HG03175 (cell line): ENCODE measurements around the gene CAPZB.

Experiments
- ATAC-seq: cut with Tn5 transposase; IDR thresholded peaks from one replicate; pipeline ENCODE4 v1.9.1; 2021; ENCODE audit warnings: mild to moderate bottlenecking, moderate library complexity; ENCODE audit not compliant: unreplicated experiment

CAPZB gene

DNA sequence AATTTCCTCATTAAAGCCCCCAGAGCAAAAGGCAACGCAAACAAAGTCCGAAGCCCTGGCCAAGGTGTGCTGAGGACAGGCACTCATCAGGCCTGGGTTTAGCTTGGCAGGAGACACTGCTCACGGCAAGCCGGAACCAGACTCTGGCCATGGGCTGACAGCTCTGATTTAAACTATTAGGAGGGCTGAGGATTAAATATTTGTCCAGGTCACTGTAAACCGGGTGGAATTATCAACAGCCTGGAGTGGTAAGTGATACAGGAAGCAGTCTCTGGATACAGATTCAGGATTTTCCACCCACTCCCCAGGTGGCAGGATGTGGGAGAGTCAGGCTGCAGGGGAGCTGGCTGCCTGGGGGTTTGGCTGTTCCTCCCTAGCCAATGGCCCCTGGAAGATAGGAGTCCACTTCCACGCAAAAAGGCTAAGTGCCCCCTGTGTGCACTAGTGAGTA, 130.8 kb downstream of the CAPZB start:
- no peak for ATAC-seq

- no peak for ATAC-seq
These were observed 131.7 kb downstream of the CAPZB start for GRCh38 chr1:19353596-19353995.

GRCh38 chr1:19352839-19353238, 132.5 kb downstream of the CAPZB start:
- ATAC-seq: no peak

DNA sequence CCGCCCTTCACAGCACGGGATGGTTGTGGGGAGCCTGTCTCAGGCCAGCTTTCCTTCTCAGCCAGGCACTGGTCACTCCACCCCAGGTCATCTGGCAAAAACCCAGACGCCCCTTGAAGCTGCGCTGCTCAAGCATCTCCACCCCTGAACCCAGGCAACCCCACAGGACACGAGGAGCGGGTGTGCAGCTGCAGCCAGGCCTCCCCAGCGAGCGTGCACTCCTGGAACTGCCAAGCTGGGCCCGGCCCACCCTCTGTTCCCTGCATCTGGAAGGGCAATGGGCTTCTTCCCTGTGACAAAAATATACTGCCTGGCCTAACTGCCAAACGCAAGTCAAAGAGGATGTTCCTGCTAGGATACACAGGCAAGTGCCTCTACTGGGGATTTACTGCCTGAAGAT, 133.5 kb downstream of the CAPZB start:
- ATAC-seq: no peak

GRCh38 chr1:19350566-19350965, 134.8 kb downstream of the CAPZB start:
- no peak for ATAC-seq

GRCh38 chr1:19349999-19350398, 135.3 kb downstream of the CAPZB start:
- no peak for ATAC-seq

GRCh38 chr1:19348441-19349198, 136.7 kb downstream of the CAPZB start:
- no peak for ATAC-seq

- no peak for ATAC-seq
These were observed 137.7 kb downstream of the CAPZB start for GRCh38 chr1:19347533-19348172.

DNA sequence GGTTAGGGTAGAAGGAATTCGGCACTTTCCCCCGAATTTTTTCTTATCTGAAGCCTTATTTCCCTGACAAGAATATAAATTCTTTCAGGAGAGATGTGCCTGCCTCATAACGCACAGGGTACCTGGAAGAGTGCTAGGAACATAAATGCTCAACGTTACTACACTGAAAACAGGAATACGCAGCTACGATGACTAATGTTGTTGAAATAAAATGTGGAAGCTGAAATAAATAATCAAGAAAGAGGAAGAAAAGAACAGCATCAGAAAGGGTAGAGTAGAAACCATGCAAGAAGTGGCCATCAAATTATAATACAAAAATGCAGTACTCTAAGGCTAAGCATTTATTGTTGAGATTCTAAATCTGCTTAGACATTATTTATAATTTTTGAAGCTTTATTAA, 139.3 kb downstream of the CAPZB start:
- no peak for ATAC-seq

DNA sequence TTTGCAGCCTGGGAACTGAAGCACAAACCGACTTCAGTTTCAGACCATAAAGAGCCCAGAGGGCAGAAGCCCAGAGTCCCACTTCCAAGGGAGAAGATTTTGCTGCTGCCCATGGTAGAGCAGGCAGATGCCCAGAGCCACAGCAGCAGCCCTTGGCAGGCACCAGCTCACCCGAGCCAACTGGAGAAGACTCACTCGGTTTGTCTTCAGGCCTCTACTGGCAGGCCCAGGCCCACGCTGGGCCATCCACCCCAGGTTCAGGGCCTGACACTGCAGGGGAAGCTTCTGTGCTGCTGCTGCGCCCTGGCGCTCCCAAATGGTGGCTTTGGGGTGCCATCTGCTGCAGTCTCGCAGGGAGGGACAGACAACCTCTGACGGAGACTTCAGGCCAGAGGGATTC, 139.9 kb downstream of the CAPZB start:
- ATAC-seq: no peak

DNA sequence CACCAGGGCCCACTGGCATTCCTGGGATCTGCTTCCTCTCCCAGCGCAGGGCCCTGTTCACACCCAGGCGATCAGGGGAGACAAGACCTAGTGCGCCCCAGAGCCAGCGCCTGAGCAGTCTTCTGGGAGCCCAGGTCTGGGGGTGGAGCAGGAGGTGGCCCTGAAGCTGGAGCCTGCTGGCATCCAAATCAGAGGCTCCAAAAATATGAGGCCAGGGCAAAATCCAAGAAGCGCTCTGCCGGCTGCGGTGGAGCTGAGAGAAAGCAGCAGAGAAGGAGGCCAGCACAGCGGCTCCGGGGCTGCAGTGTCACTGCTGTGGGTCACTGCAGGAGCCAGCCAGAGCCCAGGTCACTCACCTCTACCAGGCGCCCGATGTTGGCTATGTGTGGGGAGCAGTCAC, 140.5 kb downstream of the CAPZB start:
- no peak for ATAC-seq

DNA sequence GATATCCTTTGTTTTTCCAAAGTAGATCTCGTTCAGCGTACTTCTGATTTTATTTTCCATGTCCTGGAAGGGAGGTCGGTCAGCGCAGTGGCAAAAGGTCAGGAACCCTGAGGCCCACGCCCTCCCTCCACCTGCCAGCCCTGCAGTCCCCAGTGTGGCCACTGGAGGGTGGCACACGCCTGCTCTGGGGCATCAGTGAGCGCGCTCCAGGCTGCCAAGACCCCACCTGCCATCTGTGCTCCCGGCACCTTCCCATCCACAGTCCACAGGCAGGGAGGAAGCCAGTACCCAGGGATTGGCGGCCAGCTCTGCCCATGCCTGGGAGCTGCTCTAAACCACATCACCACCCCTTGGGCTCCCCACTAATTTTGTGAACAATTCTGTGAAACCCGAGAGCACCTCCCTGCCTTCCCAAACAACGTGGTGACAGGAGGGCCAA, 140.9 kb downstream of the CAPZB start:
- no peak for ATAC-seq

GRCh38 chr1:19343617-19344350, 141.6 kb downstream of the CAPZB start:
- no peak for ATAC-seq

DNA sequence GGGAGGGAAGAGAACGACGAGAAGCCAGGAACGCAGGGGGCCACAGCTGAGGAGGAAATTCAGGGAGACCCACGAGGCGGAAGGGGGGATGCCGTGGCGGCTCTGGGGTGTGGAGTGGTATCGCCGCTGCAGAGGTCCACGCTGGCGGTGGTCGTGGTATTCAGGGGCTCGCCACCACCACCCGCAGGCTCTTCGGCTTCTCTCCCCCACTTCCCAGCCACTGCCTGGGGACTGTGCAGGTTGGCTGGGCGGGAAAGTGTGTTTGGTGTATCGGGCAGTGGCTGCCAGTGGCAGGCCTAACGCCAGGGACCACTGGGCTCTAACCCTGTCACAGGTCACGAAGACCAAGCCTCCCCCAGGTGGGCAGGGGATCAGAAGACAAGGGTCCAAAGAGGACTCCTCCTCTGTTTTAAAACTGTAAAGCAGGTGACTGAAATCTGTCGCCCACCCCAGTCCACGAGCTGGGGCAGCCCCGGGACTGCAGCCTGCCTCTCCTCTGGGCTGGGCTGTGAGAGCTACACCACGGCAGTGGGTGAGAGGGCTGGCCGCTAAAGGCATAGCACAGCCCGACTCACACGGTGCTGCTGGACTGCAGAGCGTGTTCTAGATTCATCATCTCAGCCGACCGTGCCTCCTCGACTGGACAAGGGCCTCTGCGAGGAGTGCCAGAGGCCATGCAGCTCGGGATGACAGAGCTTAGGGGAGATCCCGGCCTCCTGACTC, 142.3 kb downstream of the CAPZB start:
- ATAC-seq: no peak

GRCh38 chr1:19342062-19342750, 143.1 kb downstream of the CAPZB start:
- ATAC-seq: no peak

- peak; percentile 47 for ATAC-seq
These were observed 143.9 kb downstream of the CAPZB start for GRCh38 chr1:19341201-19342061.

GRCh38 chr1:19340387-19340937, 144.9 kb downstream of the CAPZB start:
- no peak for ATAC-seq

DNA sequence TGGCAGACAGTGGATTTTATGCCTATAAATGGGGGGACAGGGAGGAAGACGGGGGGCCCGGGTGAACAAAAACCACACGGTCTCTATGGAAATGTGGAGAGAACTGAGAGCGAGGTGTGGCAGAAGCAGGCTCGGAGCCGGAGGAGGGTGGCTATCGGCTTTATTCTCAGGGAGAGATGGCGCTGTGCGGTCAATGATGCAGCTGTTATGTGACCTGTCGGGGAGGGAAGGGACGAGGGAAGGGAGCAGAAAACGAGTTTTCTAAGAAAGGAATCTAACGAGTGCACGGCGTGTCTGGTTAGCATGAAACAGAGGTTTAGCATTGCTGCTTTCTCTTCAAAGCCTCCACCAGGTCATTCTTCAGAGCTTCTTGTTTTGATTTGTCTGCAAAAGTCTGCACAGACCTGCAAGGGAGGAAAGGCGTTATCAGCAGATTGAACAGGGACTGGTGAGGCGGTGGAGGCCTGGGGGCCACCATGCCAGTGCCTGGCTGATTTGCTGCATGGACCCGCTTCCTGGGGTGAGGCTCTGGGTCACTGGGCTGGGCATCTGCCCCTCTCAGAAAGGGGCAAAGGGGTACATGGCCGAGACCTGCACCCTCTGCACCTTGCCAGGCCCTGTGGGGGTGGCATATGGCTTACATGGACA, 146.0 kb downstream of the CAPZB start:
- no peak for ATAC-seq

- no peak for ATAC-seq
These were observed 147.0 kb downstream of the CAPZB start for GRCh38 chr1:19338323-19338762.
